NCI-H748 (cell line): ENCODE measurements around the gene VAV3.
"Not testable (repeated sequence)": the region's sequence is repeated elsewhere in the genome, so short reads cannot be mapped to it uniquely, and the experiment has no call there.

ENCODE experiments used
- DNase-seq: peaks from one replicate; lab custom pipeline; 2025; ENCODE audit not compliant: unreplicated experiment; lab: John Stamatoyannopoulos, UW

Gene VAV3

GRCh38 chr1:107661158-107661557 lies 303.8 kb downstream of the VAV3 start:
- DNase-seq = no peak

DNA sequence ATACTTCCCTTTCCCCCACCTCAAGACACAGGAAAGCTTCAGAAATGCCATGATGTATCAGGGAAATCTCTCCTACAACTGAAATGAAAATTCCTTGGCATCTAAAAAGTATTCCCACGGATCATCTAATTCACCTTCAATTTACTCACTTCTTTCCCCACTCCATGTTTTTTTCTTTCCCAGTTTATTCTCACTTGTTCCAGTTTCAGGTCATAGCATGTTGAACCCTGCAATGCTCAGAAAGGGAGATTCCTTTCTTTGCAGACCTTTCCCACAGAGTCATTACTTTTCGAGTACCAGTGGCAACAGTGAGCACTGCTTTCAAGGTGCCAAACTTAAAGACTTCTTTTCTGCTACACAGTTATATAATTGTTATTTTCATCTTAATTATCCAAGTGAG lies 305.0 kb downstream of the VAV3 start:
- DNase-seq = no peak

DNA sequence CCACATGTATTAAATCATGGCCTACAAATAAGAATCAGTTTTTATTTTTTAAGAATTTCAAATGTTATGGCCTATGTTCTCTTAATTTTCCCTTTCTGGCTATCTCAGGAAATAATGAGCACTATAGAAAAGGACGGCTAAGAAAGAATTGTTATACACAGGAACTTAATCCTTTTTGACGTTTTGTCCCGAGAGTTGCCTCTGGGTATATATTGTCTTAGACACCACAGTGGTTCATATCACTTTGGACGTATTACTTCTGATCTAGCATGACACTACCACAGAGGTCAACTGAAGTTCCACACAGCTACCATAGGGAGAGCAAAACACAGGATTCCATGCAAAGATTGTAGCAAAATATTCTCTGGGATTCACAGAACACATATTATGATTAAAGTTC lies 307.6 kb downstream of the VAV3 start:
- no peak for DNase-seq

DNA sequence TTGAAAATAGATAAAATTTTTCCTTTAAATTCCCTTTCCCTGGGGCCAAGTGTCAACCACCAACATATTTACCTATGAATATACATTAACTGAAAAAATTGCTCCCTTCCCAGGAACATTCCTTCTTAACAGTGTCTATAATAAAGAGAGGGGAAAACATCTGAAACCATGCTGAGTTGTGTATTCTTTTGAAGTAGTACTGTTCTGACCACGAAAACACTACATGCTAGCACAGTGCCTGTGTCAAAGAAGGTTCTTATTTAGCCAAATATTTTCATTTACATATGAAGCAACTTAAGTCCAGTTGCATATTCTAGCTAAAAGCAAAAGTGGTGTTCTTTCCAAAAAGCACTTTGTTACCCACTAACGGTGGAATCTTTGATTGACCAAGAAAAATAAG lies 311.2 kb downstream of the VAV3 start:
- DNase-seq = no peak

DNA sequence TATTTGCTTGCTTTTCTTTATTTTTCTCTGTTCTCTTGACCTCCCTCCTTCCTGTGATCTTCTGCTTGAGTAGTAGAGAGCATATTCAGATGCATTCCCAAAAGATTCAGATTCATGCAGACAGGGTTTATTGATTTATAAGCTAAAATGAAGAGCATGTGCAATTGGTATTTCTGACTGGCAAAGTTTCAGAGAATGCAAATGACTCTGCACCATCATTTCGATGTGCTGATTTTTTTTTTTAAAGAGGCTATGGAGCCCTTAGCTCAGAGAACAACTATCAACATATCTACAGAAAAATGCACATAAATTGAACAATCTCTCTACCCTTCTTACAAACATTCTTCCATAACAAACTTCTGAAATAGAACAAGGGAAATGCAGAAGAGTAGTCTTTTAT lies 312.0 kb downstream of the VAV3 start:
- no peak for DNase-seq

DNA sequence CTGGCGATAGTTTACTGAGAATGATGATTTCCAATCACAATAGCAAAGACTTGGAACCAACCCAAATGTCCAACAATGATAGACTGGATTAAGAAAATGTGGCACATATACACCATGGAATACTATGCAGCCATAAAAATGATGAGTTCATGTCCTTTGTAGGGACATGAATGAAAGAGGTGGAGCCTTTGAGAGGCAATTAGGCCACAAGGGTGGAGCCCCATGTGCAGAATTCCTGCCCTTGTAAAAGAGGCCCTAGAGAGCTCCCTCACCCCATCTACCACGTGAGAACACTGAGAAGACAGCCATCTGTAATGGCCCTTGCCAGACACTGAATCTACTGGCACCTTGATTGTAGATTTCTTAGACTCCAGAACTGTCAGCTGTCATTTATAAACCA lies 314.2 kb downstream of the VAV3 start:
- not testable (repeated sequence) for DNase-seq

GRCh38 chr1:107649023-107649422 lies 316.0 kb downstream of the VAV3 start:
- peak; percentile 38 for DNase-seq

DNA sequence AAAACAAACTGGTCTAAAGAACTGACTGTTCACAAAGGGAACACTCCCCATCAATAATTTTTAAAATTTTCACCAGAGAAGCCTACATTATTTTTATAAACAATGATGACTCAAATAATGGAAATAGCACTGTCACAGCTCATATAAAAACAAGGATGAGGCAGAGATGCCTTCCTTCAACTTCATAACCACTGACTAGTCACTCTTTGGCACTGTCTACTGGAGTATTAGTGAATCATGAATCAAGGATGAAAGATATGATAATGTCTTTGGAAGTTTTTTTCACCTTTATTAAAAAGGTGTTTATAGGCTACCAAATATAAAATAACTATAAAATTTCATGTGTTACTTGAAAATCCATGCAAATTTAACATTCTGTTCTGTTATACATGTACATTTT lies 316.9 kb downstream of the VAV3 start:
- no peak for DNase-seq

DNA sequence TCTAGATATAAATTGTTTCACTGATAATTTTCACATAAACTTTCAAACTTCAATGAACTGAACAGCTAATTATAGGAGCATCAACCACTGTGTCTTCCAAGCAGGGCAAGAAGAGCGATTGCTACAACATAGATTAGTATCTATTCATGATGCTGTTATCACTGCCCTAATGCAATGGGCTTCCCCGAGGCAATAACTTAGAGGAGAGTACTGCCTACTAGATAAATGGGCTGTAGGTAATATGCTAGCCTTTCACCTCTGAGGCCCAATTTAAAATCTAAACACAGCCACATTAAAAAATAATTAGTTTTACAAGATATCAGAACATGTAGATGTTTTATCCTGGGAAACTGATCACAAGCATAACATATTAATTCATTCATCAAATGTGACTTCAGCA lies 318.0 kb downstream of the VAV3 start:
- DNase-seq = no peak

GRCh38 chr1:107643766-107644165 lies 321.2 kb downstream of the VAV3 start:
- DNase-seq = no peak

DNA sequence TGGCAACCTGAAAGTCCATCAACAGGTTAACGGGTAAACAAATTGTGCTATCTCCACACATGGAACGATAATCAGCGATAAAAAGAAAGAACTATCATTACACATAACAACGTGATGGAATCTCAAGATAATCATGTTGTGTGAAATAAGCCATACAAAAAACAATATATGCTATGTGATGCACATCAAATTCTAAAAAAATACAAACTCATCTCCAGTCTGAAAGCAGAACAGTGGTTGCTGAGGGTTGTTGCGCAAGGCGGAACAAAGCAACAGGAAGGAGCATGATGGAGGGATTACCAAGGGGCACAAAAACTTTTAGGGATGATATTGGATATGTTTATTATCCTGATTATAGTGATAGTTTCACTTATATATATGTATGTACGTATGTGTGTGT lies 324.8 kb downstream of the VAV3 start:
- no peak for DNase-seq

- no peak for DNase-seq
Measured at GRCh38 chr1:107637101-107637500, 327.9 kb downstream of the VAV3 start.

- DNase-seq = no peak
Measured at GRCh38 chr1:107633596-107633995, 331.4 kb downstream of the VAV3 start.

- DNase-seq = no peak
Measured at GRCh38 chr1:107626073-107626796, 338.7 kb downstream of the VAV3 start.

DNA sequence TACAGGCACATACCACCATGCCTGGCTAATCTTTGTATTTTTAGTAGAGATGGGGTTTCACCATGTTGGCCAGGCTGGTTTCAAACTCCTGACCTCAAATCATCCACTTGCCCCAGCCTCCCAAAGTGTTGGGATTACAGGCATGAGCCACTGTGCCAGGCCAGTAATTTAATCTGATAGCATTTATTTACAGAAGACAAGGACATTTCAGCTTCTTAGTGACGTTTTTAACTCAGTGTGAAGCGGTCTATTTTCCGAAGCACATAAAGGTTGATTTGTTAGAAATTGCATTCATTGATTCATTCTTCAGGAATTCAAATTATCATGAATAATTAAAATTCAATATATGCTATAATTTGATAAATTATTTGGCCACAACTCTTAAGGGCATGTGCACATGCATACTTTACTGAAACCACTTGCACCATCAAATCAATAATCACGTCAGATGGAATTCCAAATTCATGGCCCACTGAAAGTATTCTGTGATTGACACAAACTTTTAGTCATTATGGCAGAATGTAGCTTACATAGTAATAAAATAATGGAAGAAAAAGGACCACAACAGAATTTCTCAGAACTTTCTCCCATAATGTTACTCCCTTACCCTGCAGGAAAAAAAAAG lies 339.5 kb downstream of the VAV3 start:
- no peak for DNase-seq

DNA sequence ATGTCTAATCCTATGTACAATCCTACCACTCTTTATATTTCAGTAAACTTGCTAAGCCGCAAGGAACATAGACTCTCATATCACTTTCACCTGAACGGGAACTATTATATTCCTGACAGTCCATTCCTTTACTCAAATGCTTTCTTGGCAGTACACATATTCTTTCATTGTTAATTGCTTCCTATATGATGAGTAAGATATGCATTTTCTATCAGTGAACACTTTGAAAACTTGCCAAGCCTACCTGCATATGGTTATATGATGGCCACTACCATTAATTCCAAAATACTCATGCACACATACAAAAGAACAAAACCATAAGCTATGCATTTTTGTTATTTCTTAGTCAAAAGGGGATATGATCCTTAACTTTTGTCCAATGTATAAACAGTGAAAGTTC lies 341.5 kb downstream of the VAV3 start:
- no peak for DNase-seq

GRCh38 chr1:107622966-107623365 lies 342.0 kb downstream of the VAV3 start:
- DNase-seq = no peak

- no peak for DNase-seq
Measured at GRCh38 chr1:107622535-107622934, 342.4 kb downstream of the VAV3 start.

DNA sequence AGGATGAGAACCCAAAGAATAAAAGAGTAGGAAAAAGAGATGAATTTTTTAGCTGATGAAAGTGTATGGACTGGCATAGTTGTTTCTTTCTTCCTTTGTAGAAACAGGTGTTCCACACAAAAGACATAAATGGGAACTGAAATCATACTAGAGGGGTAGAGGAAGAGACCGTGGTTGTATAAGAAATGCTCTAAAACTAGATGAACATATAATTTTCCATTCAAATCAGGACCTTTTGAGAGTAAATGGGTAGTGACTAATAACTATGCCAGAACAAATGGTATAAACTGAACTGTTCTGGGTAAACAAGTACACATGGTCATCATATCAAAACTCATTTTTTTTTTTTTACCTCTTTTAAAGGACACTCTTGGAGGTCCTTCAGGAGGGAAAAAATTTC lies 344.2 kb downstream of the VAV3 start:
- no peak for DNase-seq

GRCh38 chr1:107618539-107618938 lies 346.4 kb downstream of the VAV3 start:
- DNase-seq = no peak

DNA sequence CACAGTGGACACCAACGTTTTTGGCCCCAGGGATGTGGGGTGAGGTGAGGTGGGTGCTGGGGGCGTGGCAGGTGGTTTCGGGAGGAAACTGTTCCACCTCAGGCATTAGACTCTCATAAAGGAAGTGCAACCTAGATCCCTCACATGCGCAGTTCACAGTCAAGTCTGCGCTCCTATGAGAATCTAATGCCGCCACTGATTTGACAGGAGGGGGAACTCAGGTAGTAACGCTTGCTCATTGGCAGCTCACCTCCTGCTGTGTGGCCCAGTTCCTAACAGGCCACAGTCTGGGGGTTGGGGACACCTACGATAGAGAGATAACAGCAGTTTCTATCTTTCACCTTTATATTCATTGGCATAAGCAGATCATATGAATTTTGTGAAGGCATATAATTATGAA lies 347.1 kb downstream of the VAV3 start:
- no peak for DNase-seq

- no peak for DNase-seq
Measured at GRCh38 chr1:107617456-107617855, 347.5 kb downstream of the VAV3 start.

DNA sequence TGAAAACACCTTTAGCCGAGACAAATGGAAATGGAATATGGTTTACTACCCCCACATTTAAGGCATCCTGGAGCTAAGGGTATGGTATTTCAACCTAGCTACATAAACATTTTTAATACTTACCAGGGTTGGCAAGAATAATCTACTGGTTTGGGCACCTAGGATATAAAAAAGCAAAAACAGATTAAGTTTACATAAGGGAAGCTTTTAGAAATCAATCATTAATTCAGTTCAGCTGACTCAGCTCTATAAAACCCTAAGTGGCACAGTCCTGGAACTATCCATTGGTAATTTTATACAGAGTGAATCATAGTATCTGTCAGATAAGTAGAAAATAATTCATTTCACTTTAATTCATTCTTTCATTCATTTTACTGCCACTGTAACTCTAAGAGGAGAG lies 355.2 kb downstream of the VAV3 start:
- no peak for DNase-seq
